ENCODE data around the gene MRPL53.

Gene MRPL53

DNA sequence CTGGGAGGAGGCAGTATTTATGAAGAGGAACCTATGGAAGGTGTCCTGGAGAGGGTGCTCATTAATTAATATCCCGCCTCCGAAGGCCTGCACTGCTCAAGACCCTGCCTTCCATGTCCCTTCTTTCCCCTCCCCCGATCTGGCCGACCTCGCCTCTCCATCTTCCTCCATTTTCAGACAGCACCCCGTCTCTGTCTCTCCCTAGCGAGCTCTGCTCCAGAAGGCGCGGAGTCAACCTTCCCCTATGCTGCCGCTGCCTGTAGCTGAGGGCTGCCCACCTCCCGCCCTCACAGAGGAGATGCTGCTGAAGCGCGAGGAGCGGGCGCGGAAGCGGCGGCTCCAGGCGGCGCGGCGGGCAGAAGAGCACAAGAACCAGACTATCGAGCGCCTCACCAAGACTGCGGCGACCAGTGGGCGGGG lies 15.3 kb downstream of the MRPL53 start:
- TF ChIP-seq, protein P1, sequence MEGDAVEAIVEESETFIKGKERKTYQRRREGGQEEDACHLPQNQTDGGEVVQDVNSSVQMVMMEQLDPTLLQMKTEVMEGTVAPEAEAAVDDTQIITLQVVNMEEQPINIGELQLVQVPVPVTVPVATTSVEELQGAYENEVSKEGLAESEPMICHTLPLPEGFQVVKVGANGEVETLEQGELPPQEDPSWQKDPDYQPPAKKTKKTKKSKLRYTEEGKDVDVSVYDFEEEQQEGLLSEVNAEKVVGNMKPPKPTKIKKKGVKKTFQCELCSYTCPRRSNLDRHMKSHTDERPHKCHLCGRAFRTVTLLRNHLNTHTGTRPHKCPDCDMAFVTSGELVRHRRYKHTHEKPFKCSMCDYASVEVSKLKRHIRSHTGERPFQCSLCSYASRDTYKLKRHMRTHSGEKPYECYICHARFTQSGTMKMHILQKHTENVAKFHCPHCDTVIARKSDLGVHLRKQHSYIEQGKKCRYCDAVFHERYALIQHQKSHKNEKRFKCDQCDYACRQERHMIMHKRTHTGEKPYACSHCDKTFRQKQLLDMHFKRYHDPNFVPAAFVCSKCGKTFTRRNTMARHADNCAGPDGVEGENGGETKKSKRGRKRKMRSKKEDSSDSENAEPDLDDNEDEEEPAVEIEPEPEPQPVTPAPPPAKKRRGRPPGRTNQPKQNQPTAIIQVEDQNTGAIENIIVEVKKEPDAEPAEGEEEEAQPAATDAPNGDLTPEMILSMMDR (IDR thresholded peaks at IDR 0.05; ENCODE audit: low read depth, low read length, missing control alignments) = peak; percentile 4
- in situ Hi-C loops (cut with HindIII; ENCODE audit: low pct_ligation_motif_present, low sequenced_read_pairs) = no loop called here
- H3K27me3 ChIP-seq (replicated peaks) = no peaks in the 10 kb centered on the region

DNA sequence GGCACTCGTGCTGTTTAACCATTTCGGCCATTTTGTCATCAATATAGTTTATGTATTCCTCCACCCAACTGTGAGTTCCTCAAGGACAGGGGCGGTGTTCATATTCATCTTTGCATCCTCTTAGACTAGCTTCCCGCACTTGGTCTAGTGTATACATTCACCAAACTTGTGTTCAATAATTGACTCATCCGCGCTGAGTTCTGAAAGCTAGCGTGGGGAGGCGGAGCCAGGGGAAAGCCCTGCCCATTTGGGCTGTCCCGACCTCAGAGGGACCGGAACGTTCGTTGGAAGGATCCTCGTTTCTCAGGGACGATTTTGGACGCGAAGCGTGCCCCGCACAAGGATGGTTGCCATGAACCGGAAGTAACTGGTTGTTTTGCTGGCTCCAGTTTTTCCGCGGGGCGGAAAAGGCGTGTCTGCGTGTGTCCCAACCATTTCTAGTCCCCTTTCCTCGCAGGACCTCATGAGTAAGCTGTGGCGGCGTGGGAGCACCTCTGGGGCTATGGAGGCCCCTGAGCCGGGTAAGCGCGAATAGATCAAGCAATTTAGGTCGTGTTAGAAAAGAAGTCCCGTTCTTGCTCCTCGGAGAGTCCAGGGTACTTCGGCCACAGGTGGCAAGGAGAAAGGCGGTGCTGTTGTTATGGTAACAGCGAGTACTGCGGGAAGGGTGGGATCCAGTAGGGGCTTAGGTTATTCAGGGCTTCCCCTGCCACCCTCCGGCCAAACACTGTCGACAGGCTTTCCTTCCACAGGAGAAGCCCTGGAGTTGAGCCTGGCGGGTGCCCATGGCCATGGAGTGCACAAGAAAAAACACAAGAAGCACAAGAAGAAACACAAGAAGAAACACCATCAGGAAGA lies 17.6 kb downstream of the MRPL53 start, which contains the start of gene INO80B:
TSS of gene INO80B (plus strand) at position 434 of the 858 bp plus-strand sequence. CDS start at position 464, 30 bp downstream.
- Histone ChIP-seq H3K27ac (peak within 1 kb of the TSS; percentile 32), H3K4me3 (ENCODE audit: low read depth, low read length) (peak within 1 kb of the TSS; percentile 84), H3K27me3 (replicated peaks) (no peaks in the 10 kb centered on the region), H3K36me3 (replicated peaks) (no peaks in the 10 kb centered on the region)
- in situ Hi-C loops (cut with HindIII; ENCODE audit: low pct_ligation_motif_present, low sequenced_read_pairs) = no loop called here
- TF ChIP-seq, protein P1 (IDR thresholded peaks at IDR 0.05; ENCODE audit: low read depth, low read length, missing control alignments) = no peak
- peak; percentile 97 for DNase-seq

More for the DNA sequence above, 15.3 kb downstream of the MRPL53 start:
- H3K4me3 ChIP-seq (ENCODE audit: low read depth, low read length) = peak overlapping the region; percentile 74
- peaks cover 12% of the 10 kb centered on the region for H3K36me3 ChIP-seq (replicated peaks)
- no peak for DNase-seq
- peak overlapping the region; percentile 32 for H3K27ac ChIP-seq

DNA sequence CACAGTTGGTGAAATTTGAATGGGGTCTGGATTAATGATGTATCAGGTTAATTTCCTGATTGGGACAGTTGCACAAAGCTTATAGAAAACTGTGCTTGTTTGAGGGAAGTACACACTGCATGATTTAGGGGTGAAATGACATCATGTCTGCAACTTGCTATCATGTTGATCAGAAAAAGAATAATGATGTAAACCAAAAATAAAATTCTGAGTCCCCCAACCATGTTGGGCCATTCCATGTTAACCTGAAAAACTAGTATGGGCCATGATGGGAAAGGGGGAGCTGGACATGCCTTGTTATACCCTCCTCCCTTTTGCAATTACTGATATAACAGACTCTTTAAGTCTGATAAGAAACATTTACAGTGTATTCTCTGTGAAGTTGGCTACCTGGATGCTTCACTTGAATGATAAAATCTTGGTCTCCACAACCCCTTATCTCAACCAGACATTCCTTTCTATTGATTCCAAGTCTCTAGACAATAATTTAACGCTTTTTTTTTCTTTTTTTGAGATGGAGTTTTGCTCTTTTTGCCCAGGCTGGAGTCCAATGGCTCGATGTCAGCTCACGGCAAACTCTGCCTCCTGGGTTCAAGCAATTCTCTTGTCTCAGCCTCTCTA lies 21.8 kb downstream of the MRPL53 start:
- in situ Hi-C loops (cut with HindIII; ENCODE audit: low pct_ligation_motif_present, low sequenced_read_pairs) = no loop called here
- Histone ChIP-seq H3K4me3 (ENCODE audit: low read depth, low read length) (no peak overlapping the region), H3K27ac (no peak overlapping the region), H3K27me3 (replicated peaks) (no peaks in the 10 kb centered on the region), H3K36me3 (replicated peaks) (no peaks in the 10 kb centered on the region)
- TF ChIP-seq, protein P1 (IDR thresholded peaks at IDR 0.05; ENCODE audit: low read depth, low read length, missing control alignments) = no peak
- no peak for DNase-seq

DNA sequence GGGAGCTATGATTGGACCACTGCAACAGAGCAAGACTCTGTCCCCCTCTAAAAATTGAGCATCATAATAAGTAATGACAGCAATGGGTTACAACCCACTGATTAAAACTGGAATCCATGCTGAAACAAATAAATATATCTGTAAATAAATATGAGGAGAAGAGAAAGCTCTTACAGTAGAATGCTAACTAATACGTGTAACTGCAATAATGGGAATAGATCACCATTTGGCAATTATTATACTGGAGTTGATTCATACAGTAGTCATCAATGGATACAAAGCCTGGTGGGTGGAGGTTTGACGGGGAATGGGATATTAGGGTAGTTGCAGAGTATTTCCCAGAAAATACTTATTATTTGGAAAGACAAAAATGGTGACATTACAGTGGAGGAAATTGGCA lies 23.7 kb downstream of the MRPL53 start:
- no peaks in the 10 kb centered on the region for H3K36me3 ChIP-seq (replicated peaks)
- in situ Hi-C loops (cut with HindIII; ENCODE audit: low pct_ligation_motif_present, low sequenced_read_pairs) = no loop called here
- no peak overlapping the region for H3K4me3 ChIP-seq (ENCODE audit: low read depth, low read length)
- no peak for DNase-seq
- no peaks in the 10 kb centered on the region for H3K27me3 ChIP-seq (replicated peaks)
- H3K27ac ChIP-seq = no peak overlapping the region
- TF ChIP-seq, protein P1 (IDR thresholded peaks at IDR 0.05; ENCODE audit: low read depth, low read length, missing control alignments) = no peak

DNA sequence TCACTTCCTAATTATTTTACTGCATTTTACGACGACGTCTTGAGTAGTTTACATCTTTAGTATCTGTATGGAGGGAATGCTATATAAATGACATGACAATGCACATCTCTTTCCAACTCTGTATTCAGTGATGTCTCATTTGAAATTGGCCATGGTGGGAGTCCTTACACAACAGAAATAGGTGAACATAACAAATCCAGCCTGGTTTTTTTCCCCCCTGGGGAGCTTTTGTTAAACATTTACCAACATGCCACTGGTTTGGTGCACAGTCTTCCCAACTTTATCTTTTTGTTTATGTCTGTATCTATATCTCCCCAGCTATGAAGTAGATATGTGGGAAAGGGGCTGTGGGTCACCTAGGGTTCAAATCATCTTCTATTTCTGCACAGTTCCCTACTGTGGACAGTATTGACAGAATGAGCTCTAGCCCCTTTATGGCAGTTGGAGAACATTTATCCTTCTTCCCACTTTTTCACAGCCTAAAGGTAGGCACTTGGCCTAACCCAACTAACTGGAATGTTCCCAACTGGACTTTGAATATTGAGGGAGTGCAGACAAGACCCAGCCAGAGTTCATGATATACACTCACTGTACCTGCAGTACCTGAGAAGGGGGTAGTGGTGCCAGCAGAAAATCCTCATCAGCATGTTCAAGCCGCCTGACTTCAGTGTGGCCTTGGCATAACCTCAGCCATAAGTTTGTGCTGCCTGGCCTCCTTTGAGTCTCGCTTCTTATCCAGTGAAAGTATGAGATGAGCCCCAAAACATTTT lies 25.1 kb downstream of the MRPL53 start:
- Histone ChIP-seq H3K36me3 (replicated peaks) (no peaks in the 10 kb centered on the region), H3K4me3 (ENCODE audit: low read depth, low read length) (no peak overlapping the region), H3K27me3 (replicated peaks) (no peaks in the 10 kb centered on the region), H3K27ac (no peak overlapping the region)
- in situ Hi-C loops (cut with HindIII; ENCODE audit: low pct_ligation_motif_present, low sequenced_read_pairs) = no loop called here
- TF ChIP-seq, protein P1 (IDR thresholded peaks at IDR 0.05; ENCODE audit: low read depth, low read length, missing control alignments) = no peak
- no peak for DNase-seq
